ENCODE results near the gene ANO6. TPM values are rescaled to one million over a fixed set of nuclear protein-coding genes. Genes with fewer than 3 reads are reported as not detected.

The ANO6 gene
- total and polyA plus RNA-seq, 2 donors (not counting 1 experiment from before 2014, with no cell fraction given): 6.6 to 19.5 TPM

- intact Hi-C loops (cut with micrococcal nuclease): no loop called here
- no peaks in the 10 kb centered on the region for H3K9me3 Mint-ChIP-seq (ENCODE audit: insufficient read depth)
- H3K27ac Mint-ChIP-seq: no peak overlapping the region
- Histone ChIP-seq H3K4me2 (replicated peaks; ENCODE audit: low read depth, low read length, poor library complexity, severe bottlenecking) (no peak overlapping the region), H3K36me3 (replicated peaks in 1 of 2; ENCODE audit: control extremely low read depth in 1 of 2, control insufficient read depth in 1 of 2, extremely low read depth in 1 of 2, insufficient read depth in 2 of 2, low read length in 1 of 2) (peaks cover 0 to 14% of the 10 kb centered on the region in 2 experiments), H4K20me1 (ENCODE audit: control insufficient read depth, insufficient read depth, low read length, poor library complexity, severe bottlenecking) (no peaks in the 10 kb centered on the region), H2AFZ (ENCODE audit: insufficient read depth, low read depth, low read length, poor library complexity, severe bottlenecking) (no peak overlapping the region), H3K79me2 (ENCODE audit: control insufficient read depth, insufficient read depth, low read length) (no peaks in the 10 kb centered on the region), H3K27ac (ENCODE audit: low read length in 2 of 2) (no peak overlapping the region), H3K4me1 (ENCODE audit: control insufficient read depth in 2 of 2, insufficient read depth in 2 of 2, low read length in 2 of 2) (no peaks in the 10 kb centered on the region), H3K4me3 (ENCODE audit: control extremely low read depth in 1 of 5, extremely low read depth in 1 of 5, insufficient read depth in 1 of 5, low read depth in 2 of 5, low read length in 4 of 5) (no peak overlapping the region), H3K9ac (ENCODE audit: low read length) (no peak overlapping the region), H3K27me3 (replicated peaks in 1 of 4; ENCODE audit: control extremely low read depth in 1 of 4, control insufficient read depth in 3 of 4, insufficient read depth in 4 of 4, low read length in 3 of 4) (no peaks in the 10 kb centered on the region), H3K9me3 (ENCODE audit: control extremely low read depth in 1 of 3, control insufficient read depth in 2 of 3, insufficient read depth in 1 of 3, low read length in 2 of 3) (no peaks in the 10 kb centered on the region)
- 79% methylated on average over 2 of the region's 4 CpGs for WGBS (ENCODE audit: insufficient coverage)
- DNase-seq: no peak
- TF ChIP-seq CTCF (IDR thresholded peaks at IDR 0.05) (no peak), EZH2 (IDR thresholded peaks at IDR 0.05; ENCODE audit: borderline replicate concordance, insufficient read depth, low read depth, low read length, poor library complexity, severe bottlenecking) (no peak)
- CTCF ChIA-PET: no interaction called here
- H3K4me1 Mint-ChIP-seq: no peaks in the 10 kb centered on the region
- no peaks in the 10 kb centered on the region for H3K27me3 Mint-ChIP-seq
- no peak for ATAC-seq (ENCODE audit: low read depth)
- POLR2A ChIA-PET: no interaction called here
- H3K4me3 Mint-ChIP-seq: no peak overlapping the region
Observed at GRCh38 chr12:45381351-45381750, 165.5 kb downstream of the ANO6 start.

- intact Hi-C loops (cut with micrococcal nuclease): loop anchor here (2.0 kb wide), 1 partner anchor 218 kb away; no protein-coding TSS in a partner anchor
- no CpG with 5 or more reads among the region's 1 CpG for WGBS (ENCODE audit: insufficient coverage)
- no peaks in the 10 kb centered on the region for H3K4me1 Mint-ChIP-seq
- peaks cover 4% of the 10 kb centered on the region for H3K9me3 Mint-ChIP-seq (ENCODE audit: insufficient read depth)
- CTCF ChIA-PET: interaction anchor here (0.7 to 3.3 kb wide), 8 partner anchors 10 to 222 kb away, joined by 3 to 21 read pairs (median 4); partner anchors contain the start of gene ANO6
- Histone ChIP-seq H3K9me3 (ENCODE audit: control extremely low read depth in 1 of 3, control insufficient read depth in 2 of 3, insufficient read depth in 1 of 3, low read length in 2 of 3) (peaks cover 0 to 5% (median 0%) of the 10 kb centered on the region in 3 donors), H3K36me3 (replicated peaks in 1 of 2; ENCODE audit: control extremely low read depth in 1 of 2, control insufficient read depth in 1 of 2, extremely low read depth in 1 of 2, insufficient read depth in 2 of 2, low read length in 1 of 2) (peaks cover 0 to 4% of the 10 kb centered on the region in 2 experiments), H3K27ac (ENCODE audit: low read length in 2 of 2) (no peak overlapping the region), H3K79me2 (ENCODE audit: control insufficient read depth, insufficient read depth, low read length) (no peaks in the 10 kb centered on the region), H3K4me1 (ENCODE audit: control insufficient read depth in 2 of 2, insufficient read depth in 2 of 2, low read length in 2 of 2) (no peaks in the 10 kb centered on the region), H3K27me3 (replicated peaks in 1 of 4; ENCODE audit: control extremely low read depth in 1 of 4, control insufficient read depth in 3 of 4, insufficient read depth in 4 of 4, low read length in 3 of 4) (no peaks in the 10 kb centered on the region), H4K20me1 (ENCODE audit: control insufficient read depth, insufficient read depth, low read length, poor library complexity, severe bottlenecking) (no peaks in the 10 kb centered on the region), H3K9ac (ENCODE audit: low read length) (no peak overlapping the region), H3K4me3 (ENCODE audit: control extremely low read depth in 1 of 5, extremely low read depth in 1 of 5, insufficient read depth in 1 of 5, low read depth in 2 of 5, low read length in 4 of 5) (no peak overlapping the region), H2AFZ (ENCODE audit: insufficient read depth, low read depth, low read length, poor library complexity, severe bottlenecking) (no peak overlapping the region), H3K4me2 (replicated peaks; ENCODE audit: low read depth, low read length, poor library complexity, severe bottlenecking) (no peak overlapping the region)
- DNase-seq: peak; percentile 12
- POLR2A ChIA-PET: no interaction called here
- no peak overlapping the region for H3K4me3 Mint-ChIP-seq
- TF ChIP-seq EZH2 (IDR thresholded peaks at IDR 0.05; ENCODE audit: borderline replicate concordance, insufficient read depth, low read depth, low read length, poor library complexity, severe bottlenecking) (no peak), CTCF (IDR thresholded peaks at IDR 0.05) (no peak)
- no peak for ATAC-seq (ENCODE audit: low read depth)
- no peaks in the 10 kb centered on the region for H3K27me3 Mint-ChIP-seq
- H3K27ac Mint-ChIP-seq: no peak overlapping the region
Observed at GRCh38 chr12:45388545-45388944, 172.7 kb downstream of the ANO6 start.

Measured in B cell (primary cell).